ENCODE results near the gene EXOC4.

Gene EXOC4

DNA sequence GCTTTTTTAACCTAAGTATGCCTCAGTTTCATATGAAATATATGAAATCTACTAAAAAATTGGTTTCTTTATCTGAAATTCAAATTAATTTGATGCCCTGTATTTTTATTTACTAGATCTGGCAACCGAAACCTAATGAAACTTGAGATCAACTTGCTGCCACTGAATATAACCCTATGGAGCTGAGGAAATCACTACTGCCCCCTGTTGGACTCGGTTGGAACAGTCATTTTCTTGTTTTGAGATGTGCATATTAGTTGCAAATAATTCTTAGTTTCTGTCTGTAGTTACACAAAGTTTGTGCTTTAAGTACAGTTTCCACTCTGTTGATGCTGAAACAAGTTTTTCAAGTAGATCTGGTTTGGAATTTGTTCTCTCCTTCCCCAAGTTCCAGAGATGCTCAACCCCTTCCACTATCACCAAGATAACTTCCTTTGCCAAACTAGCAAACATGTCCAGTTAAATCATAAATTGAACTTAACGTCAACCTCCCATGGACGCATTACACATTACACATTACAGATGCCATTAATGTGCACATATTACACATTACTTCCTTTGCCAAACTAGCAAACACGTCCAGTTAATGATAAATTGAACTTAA is 22.2 kb upstream of the EXOC4 start:
- TF ChIP-seq, protein P1, sequence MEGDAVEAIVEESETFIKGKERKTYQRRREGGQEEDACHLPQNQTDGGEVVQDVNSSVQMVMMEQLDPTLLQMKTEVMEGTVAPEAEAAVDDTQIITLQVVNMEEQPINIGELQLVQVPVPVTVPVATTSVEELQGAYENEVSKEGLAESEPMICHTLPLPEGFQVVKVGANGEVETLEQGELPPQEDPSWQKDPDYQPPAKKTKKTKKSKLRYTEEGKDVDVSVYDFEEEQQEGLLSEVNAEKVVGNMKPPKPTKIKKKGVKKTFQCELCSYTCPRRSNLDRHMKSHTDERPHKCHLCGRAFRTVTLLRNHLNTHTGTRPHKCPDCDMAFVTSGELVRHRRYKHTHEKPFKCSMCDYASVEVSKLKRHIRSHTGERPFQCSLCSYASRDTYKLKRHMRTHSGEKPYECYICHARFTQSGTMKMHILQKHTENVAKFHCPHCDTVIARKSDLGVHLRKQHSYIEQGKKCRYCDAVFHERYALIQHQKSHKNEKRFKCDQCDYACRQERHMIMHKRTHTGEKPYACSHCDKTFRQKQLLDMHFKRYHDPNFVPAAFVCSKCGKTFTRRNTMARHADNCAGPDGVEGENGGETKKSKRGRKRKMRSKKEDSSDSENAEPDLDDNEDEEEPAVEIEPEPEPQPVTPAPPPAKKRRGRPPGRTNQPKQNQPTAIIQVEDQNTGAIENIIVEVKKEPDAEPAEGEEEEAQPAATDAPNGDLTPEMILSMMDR (IDR thresholded peaks at IDR 0.05; ENCODE audit: poor library complexity, severe bottlenecking), result peak; percentile 56
- ATAC-seq (ENCODE audit: low read depth) (no peak), DNase-seq (ENCODE audit: low spot score) (no peak)
- Histone ChIP-seq H3K4me3 (ENCODE audit: severe bottlenecking) (no peak overlapping the region), H3K27ac (ENCODE audit: poor library complexity, severe bottlenecking) (no peak overlapping the region), H3K9me3 (ENCODE audit: severe bottlenecking) (no peaks in the 10 kb centered on the region), H3K27me3 (ENCODE audit: insufficient read depth, poor library complexity, severe bottlenecking) (no peaks in the 10 kb centered on the region), H3K4me1 (ENCODE audit: insufficient read depth, poor library complexity, severe bottlenecking) (no peaks in the 10 kb centered on the region), H3K36me3 (ENCODE audit: low read depth) (no peaks in the 10 kb centered on the region)

DNA sequence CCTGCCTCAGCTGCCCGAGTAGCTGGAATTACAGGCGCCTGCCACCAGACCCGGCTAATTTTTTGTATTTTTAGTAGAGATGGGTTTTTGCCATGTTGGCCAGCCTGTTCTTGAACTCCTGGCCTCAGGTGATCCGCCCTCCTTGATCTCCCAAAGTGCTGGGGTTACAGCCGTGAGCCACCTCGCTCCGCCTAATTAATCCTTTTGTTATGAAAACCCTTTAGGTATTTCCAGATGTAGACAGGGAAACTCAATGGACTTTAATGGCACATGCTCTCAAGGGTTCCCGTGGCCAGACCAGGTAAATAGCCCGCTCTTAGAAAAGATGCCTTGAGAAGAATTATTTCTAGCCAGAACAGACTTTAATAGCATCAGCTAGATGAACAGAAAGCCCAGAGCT is 19.7 kb upstream of the EXOC4 start:
- DNase-seq (ENCODE audit: low spot score) (no peak), ATAC-seq (ENCODE audit: low read depth) (no peak)
- Histone ChIP-seq H3K36me3 (ENCODE audit: low read depth) (no peaks in the 10 kb centered on the region), H3K9me3 (ENCODE audit: severe bottlenecking) (no peaks in the 10 kb centered on the region), H3K27me3 (ENCODE audit: insufficient read depth, poor library complexity, severe bottlenecking) (no peaks in the 10 kb centered on the region), H3K27ac (ENCODE audit: poor library complexity, severe bottlenecking) (no peak overlapping the region), H3K4me3 (ENCODE audit: severe bottlenecking) (no peak overlapping the region), H3K4me1 (ENCODE audit: insufficient read depth, poor library complexity, severe bottlenecking) (no peaks in the 10 kb centered on the region)
- TF ChIP-seq, protein P1 (IDR thresholded peaks at IDR 0.05; ENCODE audit: poor library complexity, severe bottlenecking), result no peak

DNA sequence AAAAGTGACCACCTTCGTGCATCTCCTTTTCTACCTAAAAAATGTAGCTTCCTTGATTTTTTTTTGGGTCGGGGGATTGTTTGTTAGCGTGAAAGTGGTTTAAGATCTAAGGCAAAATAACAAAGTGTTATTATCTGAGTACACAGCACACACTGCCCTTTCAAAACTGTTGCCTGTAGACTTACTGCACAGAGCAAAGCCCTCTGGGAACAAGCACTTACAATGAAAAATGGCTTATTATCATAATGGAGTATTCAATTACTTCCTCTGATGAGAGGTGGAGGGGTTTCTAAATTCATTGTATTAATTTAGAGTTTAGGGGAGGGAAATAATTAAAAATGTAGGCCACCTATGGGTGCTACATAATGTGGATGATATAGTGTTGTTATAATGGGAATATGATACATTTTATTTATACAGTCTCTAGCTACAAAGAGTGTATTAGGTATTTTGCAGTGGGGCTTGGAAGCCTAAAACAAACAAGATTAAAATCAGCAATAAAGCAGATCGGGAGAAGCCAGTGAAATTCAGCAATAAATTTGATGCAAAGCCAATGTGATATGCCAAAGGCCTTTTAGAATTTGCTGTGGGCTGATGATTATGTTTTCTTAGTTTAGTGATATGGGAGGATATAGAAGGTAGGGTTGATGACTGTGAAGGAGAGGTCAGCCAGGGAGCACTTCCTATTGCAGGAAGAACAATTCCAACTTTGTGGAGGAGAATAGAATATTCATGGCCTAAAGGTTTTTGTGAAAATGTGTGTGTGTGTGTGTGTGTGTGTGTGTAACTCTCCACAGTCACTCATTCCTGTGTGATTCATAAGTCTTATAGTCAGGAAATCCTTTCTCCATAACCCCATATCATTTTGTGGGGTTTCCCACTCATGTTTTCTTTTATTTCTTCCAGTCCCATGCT is 17.7 kb upstream of the EXOC4 start:
- H3K27ac ChIP-seq (ENCODE audit: poor library complexity, severe bottlenecking), result no peak overlapping the region
- no peaks in the 10 kb centered on the region for H3K4me1 ChIP-seq (ENCODE audit: insufficient read depth, poor library complexity, severe bottlenecking)
- H3K27me3 ChIP-seq (ENCODE audit: insufficient read depth, poor library complexity, severe bottlenecking), result peaks cover 3% of the 10 kb centered on the region
- H3K36me3 ChIP-seq (ENCODE audit: low read depth), result no peaks in the 10 kb centered on the region
- no peak overlapping the region for H3K4me3 ChIP-seq (ENCODE audit: severe bottlenecking)
- TF ChIP-seq, protein P1 (IDR thresholded peaks at IDR 0.05; ENCODE audit: poor library complexity, severe bottlenecking), result no peak
- DNase-seq (ENCODE audit: low spot score), result no peak
- H3K9me3 ChIP-seq (ENCODE audit: severe bottlenecking), result no peaks in the 10 kb centered on the region
- no peak for ATAC-seq (ENCODE audit: low read depth)

DNA sequence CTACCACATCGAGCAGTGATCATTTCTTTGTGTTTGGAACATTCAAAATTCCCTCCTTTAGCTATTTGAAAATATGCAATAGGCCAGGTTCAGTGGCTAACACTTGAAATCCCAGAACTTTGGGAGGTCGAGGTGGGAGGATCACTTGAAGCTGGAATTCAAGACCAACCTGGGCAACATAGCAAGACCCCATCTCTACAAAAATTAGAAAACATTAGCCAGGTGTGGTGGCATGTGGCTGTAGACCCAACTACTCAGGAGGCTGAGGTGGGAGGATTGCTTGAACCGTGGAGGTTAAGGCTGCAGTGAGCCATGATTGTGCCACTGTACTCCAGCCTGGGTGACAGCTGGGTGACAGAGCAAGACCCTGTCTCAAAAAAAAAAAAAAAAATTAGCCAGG is 15.3 kb upstream of the EXOC4 start:
- Histone ChIP-seq H3K4me1 (ENCODE audit: insufficient read depth, poor library complexity, severe bottlenecking) (no peaks in the 10 kb centered on the region), H3K36me3 (ENCODE audit: low read depth) (no peaks in the 10 kb centered on the region), H3K27ac (ENCODE audit: poor library complexity, severe bottlenecking) (no peak overlapping the region), H3K27me3 (ENCODE audit: insufficient read depth, poor library complexity, severe bottlenecking) (peaks cover 3% of the 10 kb centered on the region), H3K9me3 (ENCODE audit: severe bottlenecking) (no peaks in the 10 kb centered on the region), H3K4me3 (ENCODE audit: severe bottlenecking) (no peak overlapping the region)
- ATAC-seq (ENCODE audit: low read depth) (no peak), DNase-seq (ENCODE audit: low spot score) (no peak)
- TF ChIP-seq, protein P1 (IDR thresholded peaks at IDR 0.05; ENCODE audit: poor library complexity, severe bottlenecking), result no peak

GRCh38 chr7:133240302-133240701 is 12.6 kb upstream of the EXOC4 start:
- H3K4me1 ChIP-seq (ENCODE audit: insufficient read depth, poor library complexity, severe bottlenecking), result no peaks in the 10 kb centered on the region
- DNase-seq (ENCODE audit: low spot score), result no peak
- no peak overlapping the region for H3K27ac ChIP-seq (ENCODE audit: poor library complexity, severe bottlenecking)
- TF ChIP-seq, protein P1 (IDR thresholded peaks at IDR 0.05; ENCODE audit: poor library complexity, severe bottlenecking), result no peak
- H3K36me3 ChIP-seq (ENCODE audit: low read depth), result no peaks in the 10 kb centered on the region
- H3K4me3 ChIP-seq (ENCODE audit: severe bottlenecking), result no peak overlapping the region
- ATAC-seq (ENCODE audit: low read depth), result no peak
- no peaks in the 10 kb centered on the region for H3K9me3 ChIP-seq (ENCODE audit: severe bottlenecking)
- peaks cover 3% of the 10 kb centered on the region for H3K27me3 ChIP-seq (ENCODE audit: insufficient read depth, poor library complexity, severe bottlenecking)

Data from RWPE2 (cell line).